Measurements from ENCODE around the gene NPRL2. TPM values are rescaled to one million over a fixed set of nuclear protein-coding genes. Genes with fewer than 3 reads are reported as not detected.

NPRL2 gene
- total and polyA plus RNA-seq, 9 of the 15 experiments (the other 6 are each of a cell fraction or from before 2014, with no cell fraction given): 17.4 to 40.4 (median 24.4) TPM

DNA sequence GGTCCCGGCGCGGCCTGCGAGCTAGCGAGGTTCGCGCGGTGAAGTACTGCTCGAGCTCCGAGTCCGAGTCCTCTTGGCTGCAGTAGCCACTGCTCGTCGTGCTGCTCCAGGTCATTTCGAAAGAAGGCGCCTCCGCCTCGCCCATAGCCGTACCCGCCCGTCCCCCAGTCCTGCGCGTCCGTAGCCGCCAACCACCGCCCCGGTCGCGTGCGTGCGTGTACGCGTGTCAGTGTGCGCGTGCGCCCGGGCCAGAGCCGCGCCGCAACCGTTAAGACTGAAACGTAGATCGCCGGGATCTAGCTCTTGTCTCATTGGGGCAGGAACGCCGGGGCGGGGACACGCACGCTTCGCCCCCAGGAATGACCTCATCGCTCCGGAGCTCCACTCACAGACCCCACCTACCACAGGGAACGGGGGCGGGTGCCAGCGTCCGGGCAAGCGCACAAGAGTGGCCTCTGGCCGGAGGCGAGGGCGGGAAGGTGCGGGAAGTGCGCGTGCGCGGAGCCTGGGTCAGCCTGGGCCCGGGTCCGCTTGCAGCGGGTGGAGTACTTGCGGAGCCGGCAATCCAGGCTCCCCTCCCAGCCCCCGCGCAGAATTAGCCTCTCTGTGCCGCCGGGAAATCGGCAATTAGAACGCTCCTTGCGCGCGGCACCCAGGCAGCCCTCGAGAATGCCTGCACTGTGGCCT lies 13.3 kb downstream of the NPRL2 start (continued):
- TF ChIP-seq, protein P1, sequence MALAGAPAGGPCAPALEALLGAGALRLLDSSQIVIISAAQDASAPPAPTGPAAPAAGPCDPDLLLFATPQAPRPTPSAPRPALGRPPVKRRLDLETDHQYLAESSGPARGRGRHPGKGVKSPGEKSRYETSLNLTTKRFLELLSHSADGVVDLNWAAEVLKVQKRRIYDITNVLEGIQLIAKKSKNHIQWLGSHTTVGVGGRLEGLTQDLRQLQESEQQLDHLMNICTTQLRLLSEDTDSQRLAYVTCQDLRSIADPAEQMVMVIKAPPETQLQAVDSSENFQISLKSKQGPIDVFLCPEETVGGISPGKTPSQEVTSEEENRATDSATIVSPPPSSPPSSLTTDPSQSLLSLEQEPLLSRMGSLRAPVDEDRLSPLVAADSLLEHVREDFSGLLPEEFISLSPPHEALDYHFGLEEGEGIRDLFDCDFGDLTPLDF (CRISPR knock-in tag; IDR thresholded peaks at IDR 0.05): peak; percentile 77; the same call in 1 of the 2 replicates

DNA sequence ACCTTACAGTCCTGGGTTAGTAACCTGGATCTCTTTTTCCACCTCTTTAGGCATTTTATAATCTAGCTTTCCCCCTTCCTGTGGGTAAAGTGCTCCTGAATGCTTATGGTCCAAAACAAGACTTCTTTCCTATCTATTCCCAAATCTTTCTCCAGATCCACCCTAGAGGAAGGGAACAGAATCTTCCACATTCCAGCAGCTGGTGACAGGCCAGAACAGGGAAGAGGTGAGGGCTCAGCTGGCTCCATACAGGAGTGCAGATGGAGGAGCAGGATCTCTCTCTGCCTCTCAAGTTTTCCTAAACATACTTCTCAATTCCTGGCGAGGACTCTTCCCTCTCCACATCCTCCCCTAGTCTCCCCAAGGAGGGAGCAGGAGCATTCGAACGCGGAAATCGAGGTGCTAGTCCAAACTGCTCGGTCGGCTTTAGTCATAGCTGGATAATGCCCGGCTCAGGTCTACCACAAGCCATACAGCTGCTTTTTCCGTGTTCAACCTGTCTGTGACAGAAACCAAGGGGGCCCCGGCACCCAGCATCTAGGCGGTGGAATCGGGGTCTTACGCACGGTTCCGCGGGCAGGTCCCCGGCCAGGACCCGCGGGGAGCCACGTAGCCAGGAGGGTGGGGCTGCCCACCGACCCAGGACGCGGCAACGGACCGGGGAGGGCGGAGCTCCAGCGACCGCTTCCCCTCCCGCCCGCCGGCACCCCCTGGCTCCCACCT lies 14.0 kb downstream of the NPRL2 start:
- H3K4me3 ChIP-seq: peak overlapping the region; percentile 96
- no peaks in the 10 kb centered on the region for H3K27me3 ChIP-seq (ENCODE audit: control insufficient read depth in 2 of 2, insufficient read depth in 2 of 2, low read length in 2 of 2)
- intact Hi-C loops (cut with micrococcal nuclease): no loop called here
- H3K9me1 ChIP-seq (ENCODE audit: control insufficient read depth, insufficient read depth, low read length): peaks cover 4% of the 10 kb centered on the region
- H3K27ac ChIP-seq (ENCODE audit: extremely low read depth, low read depth, low read length): peak overlapping the region; percentile 99
- in situ Hi-C loops (cut with MboI): no loop called here
- H4K20me1 ChIP-seq (replicated peaks; ENCODE audit: control insufficient read depth, insufficient read depth, low read length): peaks cover 14% of the 10 kb centered on the region
- FAIRE-seq: no peak
- peaks cover 27 to 40% of the 10 kb centered on the region in 2 experiments; a peak in 4 of 5 replicates for H3K4me1 ChIP-seq (replicated peaks in 1 of 2; ENCODE audit: control insufficient read depth in 2 of 2, insufficient read depth in 2 of 2, low read length in 2 of 2)
- H3K4me2 ChIP-seq (ENCODE audit: insufficient read depth, low read length): peak overlapping the region; percentile 95
- ChIA-PET CTCF (ENCODE audit: low intra/inter-chr PET ratio) (no interaction called here), POLR2A (interaction anchor here (0.6 to 2.5 kb wide), 23 partner anchors 9 to 936 kb away, joined by 3 to 31 read pairs (median 3); partner anchors contain the start of genes CYB561D2, HYAL1, NPRL2 and TUSC2)
- peak overlapping the region; percentile 98 to 99 for H3K9ac ChIP-seq (ENCODE audit: insufficient read depth in 1 of 2, low read depth in 2 of 2, low read length in 2 of 2)
- 0% methylated on average over 7 of the region's 31 CpGs for WGBS (ENCODE audit: insufficient coverage, low coverage, missing lambda C conversion rate)
- peak in 2 of 4 experiments; percentile 66 to 68 for DNase-seq (ENCODE audit: extremely low read depth in 1 of 4, low spot score in 3 of 4)
- peak; percentile 35 for ATAC-seq
- no peaks in the 10 kb centered on the region for H3K9me3 ChIP-seq (replicated peaks; ENCODE audit: control insufficient read depth, insufficient read depth, low read depth, low read length)
- H3K79me2 ChIP-seq (ENCODE audit: control insufficient read depth, insufficient read depth, low read length): peaks cover 85% of the 10 kb centered on the region
- BruUV-seq (replicated peaks): TSS peak; percentile 41
- H3K36me3 ChIP-seq (ENCODE audit: control insufficient read depth, insufficient read depth, low read length): peaks cover 46% of the 10 kb centered on the region; the same call in 2 of the 3 replicates
- 0 out of 2 replicates have a peak overlapping the region, but pooled peaks have one; percentile 11 for H2AFZ ChIP-seq (ENCODE audit: low read depth, low read length)
- TF ChIP-seq STAG1 (CRISPR knock-in tag; IDR thresholded peaks at IDR 0.05; ENCODE audit: borderline replicate concordance) (0 out of 2 replicates have a peak, but pooled peaks have one; percentile 43), ZBTB1 (CRISPR knock-in tag; IDR thresholded peaks at IDR 0.05; ENCODE audit: borderline replicate concordance, low read depth) (0 out of 2 replicates have a peak, but pooled peaks have one; percentile 15), HLTF (IDR thresholded peaks at IDR 0.05) (no peak), TBP (optimal IDR thresholded peaks at IDR 0.05; ENCODE audit: low read depth, low read length) (no peak), CBX1 (IDR thresholded peaks at IDR 0.05; ENCODE audit: low read depth) (0 out of 2 replicates have a peak, but pooled peaks have one; percentile 13)
- TF ChIP-seq, protein P2, sequence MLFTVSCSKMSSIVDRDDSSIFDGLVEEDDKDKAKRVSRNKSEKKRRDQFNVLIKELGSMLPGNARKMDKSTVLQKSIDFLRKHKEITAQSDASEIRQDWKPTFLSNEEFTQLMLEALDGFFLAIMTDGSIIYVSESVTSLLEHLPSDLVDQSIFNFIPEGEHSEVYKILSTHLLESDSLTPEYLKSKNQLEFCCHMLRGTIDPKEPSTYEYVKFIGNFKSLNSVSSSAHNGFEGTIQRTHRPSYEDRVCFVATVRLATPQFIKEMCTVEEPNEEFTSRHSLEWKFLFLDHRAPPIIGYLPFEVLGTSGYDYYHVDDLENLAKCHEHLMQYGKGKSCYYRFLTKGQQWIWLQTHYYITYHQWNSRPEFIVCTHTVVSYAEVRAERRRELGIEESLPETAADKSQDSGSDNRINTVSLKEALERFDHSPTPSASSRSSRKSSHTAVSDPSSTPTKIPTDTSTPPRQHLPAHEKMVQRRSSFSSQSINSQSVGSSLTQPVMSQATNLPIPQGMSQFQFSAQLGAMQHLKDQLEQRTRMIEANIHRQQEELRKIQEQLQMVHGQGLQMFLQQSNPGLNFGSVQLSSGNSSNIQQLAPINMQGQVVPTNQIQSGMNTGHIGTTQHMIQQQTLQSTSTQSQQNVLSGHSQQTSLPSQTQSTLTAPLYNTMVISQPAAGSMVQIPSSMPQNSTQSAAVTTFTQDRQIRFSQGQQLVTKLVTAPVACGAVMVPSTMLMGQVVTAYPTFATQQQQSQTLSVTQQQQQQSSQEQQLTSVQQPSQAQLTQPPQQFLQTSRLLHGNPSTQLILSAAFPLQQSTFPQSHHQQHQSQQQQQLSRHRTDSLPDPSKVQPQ (CRISPR knock-in tag; IDR thresholded peaks at IDR 0.05; ENCODE audit: borderline replicate concordance): no peak
- TF ChIP-seq, protein P3, sequence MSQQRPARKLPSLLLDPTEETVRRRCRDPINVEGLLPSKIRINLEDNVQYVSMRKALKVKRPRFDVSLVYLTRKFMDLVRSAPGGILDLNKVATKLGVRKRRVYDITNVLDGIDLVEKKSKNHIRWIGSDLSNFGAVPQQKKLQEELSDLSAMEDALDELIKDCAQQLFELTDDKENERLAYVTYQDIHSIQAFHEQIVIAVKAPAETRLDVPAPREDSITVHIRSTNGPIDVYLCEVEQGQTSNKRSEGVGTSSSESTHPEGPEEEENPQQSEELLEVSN (IDR thresholded peaks at IDR 0.05; ENCODE audit: borderline replicate concordance in 1 of 2, extremely low read depth in 1 of 2, insufficient read depth in 1 of 2, insufficient read length in 1 of 2, low read depth in 1 of 2, low read length in 1 of 2, poor library complexity in 1 of 2, severe bottlenecking in 1 of 2): peak in 1 of 2 experiments; percentile 74

All from K562 (cell line).